ENCODE measurements around the gene GPR50. TPM values are rescaled to one million over a fixed set of nuclear protein-coding genes. Genes with fewer than 3 reads are reported as not detected.

Gene GPR50
- total RNA-seq, 1 experiment from 2014 or later = not detected

GRCh38 chrX:151178746-151179145, 2.4 kb downstream of the GPR50 start:
- H2AFZ ChIP-seq (ENCODE audit: low read depth, low read length, poor library complexity, severe bottlenecking) = no peak overlapping the region
- H3K4me1 ChIP-seq (ENCODE audit: control insufficient read depth in 1 of 2, insufficient read depth in 2 of 2, low read length in 2 of 2) = no peaks in the 10 kb centered on the region
- BruUV-seq (replicated peaks) = no TSS peak
- H4K20me1 ChIP-seq (ENCODE audit: insufficient read depth) = no peaks in the 10 kb centered on the region
- POLR2A ChIA-PET = no interaction called here
- intact Hi-C loops (cut with micrococcal nuclease) = no loop called here
- H3K27ac ChIP-seq (ENCODE audit: low read depth, low read length) = no peak overlapping the region
- no peaks in the 10 kb centered on the region for H3K9me3 ChIP-seq (ENCODE audit: control insufficient read depth in 1 of 2, insufficient read depth in 1 of 2, low read depth in 1 of 2, low read length in 2 of 2)
- RAD21 ChIA-PET (ENCODE audit: low non-redundant PET in 1 of 2, low total read pairs in 2 of 2, uncharacterized antibody in 2 of 2, unreplicated experiment in 2 of 2) = no interaction called here
- no peak for DNase-seq (ENCODE audit: low read depth, low spot score)
- TF ChIP-seq ATF3 (IDR thresholded peaks at IDR 0.05) = no peak
- no peak for TF ChIP-seq MAX (IDR thresholded peaks at IDR 0.05)
- TF ChIP-seq SIN3A (IDR thresholded peaks at IDR 0.05; ENCODE audit: low read depth) = no peak
- TF ChIP-seq POLR2AphosphoS5 (IDR thresholded peaks at IDR 0.05; ENCODE audit: low read depth, low read length) = no peak
- no peak for TF ChIP-seq TCF7L2 (IDR thresholded peaks at IDR 0.05; ENCODE audit: borderline replicate concordance, extremely low read depth, insufficient read depth, insufficient read length)
- no peak for TF ChIP-seq EZH2phosphoT487 (IDR thresholded peaks at IDR 0.05; ENCODE audit: borderline replicate concordance)
- TF ChIP-seq RAD21 (IDR thresholded peaks at IDR 0.05; ENCODE audit: low read depth) = no peak
- TF ChIP-seq FOSL1 (IDR thresholded peaks at IDR 0.05; ENCODE audit: low read depth) = no peak
- TF ChIP-seq CEBPB (IDR thresholded peaks at IDR 0.05; ENCODE audit: low read depth) = no peak
- no peak for TF ChIP-seq EZH2 (IDR thresholded peaks at IDR 0.05)
- TF ChIP-seq ZNF274 (IDR thresholded peaks at IDR 0.05; ENCODE audit: low read depth, low read length) = no peak
- no peak for TF ChIP-seq REST (IDR thresholded peaks at IDR 0.05; ENCODE audit: low read depth)
- H3K4me2 ChIP-seq (ENCODE audit: low read length) = no peak overlapping the region
- H3K79me2 ChIP-seq (ENCODE audit: insufficient read depth, low read length) = no peaks in the 10 kb centered on the region
- ATAC-seq = no peak
- H3K9ac ChIP-seq (ENCODE audit: low read length) = no peak overlapping the region
- H3K9me2 ChIP-seq (ENCODE audit: insufficient read depth) = no peaks in the 10 kb centered on the region
- no peaks in the 10 kb centered on the region for H3K27me3 ChIP-seq (ENCODE audit: insufficient read depth, low read length)
- no peaks in the 10 kb centered on the region for H3K36me3 ChIP-seq (ENCODE audit: control insufficient read depth in 1 of 2, insufficient read depth in 2 of 2, low read length in 2 of 2)
- CTCF ChIA-PET = no interaction called here
- no peak overlapping the region for H3K4me3 ChIP-seq (replicated peaks in 1 of 2; ENCODE audit: low read depth in 1 of 2, low read length in 2 of 2)

Measured in HCT116 (cell line).